ENCODE results near the gene TSPAN11.
"Not testable (repeated sequence)": the region's sequence is repeated elsewhere in the genome, so short reads cannot be mapped to it uniquely, and the experiment has no call there.

Gene TSPAN11

GRCh38 chr12:31006416-31007152 lies 80.0 kb downstream of the TSPAN11 start:
- Histone ChIP-seq H3K27ac (ENCODE audit: low read depth in 2 of 2, low read length in 2 of 2) (no peak overlapping the region), H3K9me3 (ENCODE audit: control insufficient read depth in 2 of 2, low read length in 2 of 2) (no peaks in the 10 kb centered on the region), H3K27me3 (ENCODE audit: control insufficient read depth in 2 of 2, insufficient read depth in 2 of 2, low read length in 2 of 2) (no peaks in the 10 kb centered on the region), H3K36me3 (ENCODE audit: control insufficient read depth in 2 of 2, insufficient read depth in 2 of 2, low read length in 2 of 2) (no peaks in the 10 kb centered on the region), H3K9ac (ENCODE audit: low read depth in 1 of 2, low read length in 2 of 2) (no peak overlapping the region), H3K4me1 (ENCODE audit: control insufficient read depth in 2 of 2, insufficient read depth in 2 of 2, low read length in 2 of 2) (no peaks in the 10 kb centered on the region), H3K4me3 (ENCODE audit: low read length in 2 of 2) (no peak overlapping the region)

- no peak overlapping the region for H3K4me3 ChIP-seq (ENCODE audit: low read length in 2 of 2)
- no peaks in the 10 kb centered on the region for H3K9me3 ChIP-seq (ENCODE audit: control insufficient read depth in 2 of 2, low read length in 2 of 2)
- H3K27me3 ChIP-seq (ENCODE audit: control insufficient read depth in 2 of 2, insufficient read depth in 2 of 2, low read length in 2 of 2) = no peaks in the 10 kb centered on the region
- no peak overlapping the region for H3K9ac ChIP-seq (ENCODE audit: low read depth in 1 of 2, low read length in 2 of 2)
- no peaks in the 10 kb centered on the region for H3K4me1 ChIP-seq (ENCODE audit: control insufficient read depth in 2 of 2, insufficient read depth in 2 of 2, low read length in 2 of 2)
- H3K27ac ChIP-seq (ENCODE audit: low read depth in 2 of 2, low read length in 2 of 2) = no peak overlapping the region
- H3K36me3 ChIP-seq (ENCODE audit: control insufficient read depth in 2 of 2, insufficient read depth in 2 of 2, low read length in 2 of 2) = no peaks in the 10 kb centered on the region
These were observed 80.6 kb downstream of the TSPAN11 start for GRCh38 chr12:31007153-31007495.

- no peaks in the 10 kb centered on the region for H3K36me3 ChIP-seq (ENCODE audit: control insufficient read depth in 2 of 2, insufficient read depth in 2 of 2, low read length in 2 of 2)
- no peak overlapping the region for H3K9ac ChIP-seq (ENCODE audit: low read depth in 1 of 2, low read length in 2 of 2)
- no peak overlapping the region for H3K27ac ChIP-seq (ENCODE audit: low read depth in 2 of 2, low read length in 2 of 2)
- H3K4me3 ChIP-seq (ENCODE audit: low read length in 2 of 2) = no peak overlapping the region
- H3K27me3 ChIP-seq (ENCODE audit: control insufficient read depth in 2 of 2, insufficient read depth in 2 of 2, low read length in 2 of 2) = no peaks in the 10 kb centered on the region
- H3K9me3 ChIP-seq (ENCODE audit: control insufficient read depth in 2 of 2, low read length in 2 of 2) = no peaks in the 10 kb centered on the region
- H3K4me1 ChIP-seq (ENCODE audit: control insufficient read depth in 2 of 2, insufficient read depth in 2 of 2, low read length in 2 of 2) = no peaks in the 10 kb centered on the region
These were observed 81.2 kb downstream of the TSPAN11 start for GRCh38 chr12:31007636-31008175.

GRCh38 chr12:31008241-31008761 lies 81.8 kb downstream of the TSPAN11 start:
- Histone ChIP-seq H3K27me3 (ENCODE audit: control insufficient read depth in 2 of 2, insufficient read depth in 2 of 2, low read length in 2 of 2) (no peaks in the 10 kb centered on the region), H3K4me1 (ENCODE audit: control insufficient read depth in 2 of 2, insufficient read depth in 2 of 2, low read length in 2 of 2) (no peaks in the 10 kb centered on the region), H3K27ac (ENCODE audit: low read depth in 2 of 2, low read length in 2 of 2) (no peak overlapping the region), H3K4me3 (ENCODE audit: low read length in 2 of 2) (no peak overlapping the region), H3K36me3 (ENCODE audit: control insufficient read depth in 2 of 2, insufficient read depth in 2 of 2, low read length in 2 of 2) (no peaks in the 10 kb centered on the region), H3K9ac (ENCODE audit: low read depth in 1 of 2, low read length in 2 of 2) (no peak overlapping the region), H3K9me3 (ENCODE audit: control insufficient read depth in 2 of 2, low read length in 2 of 2) (no peaks in the 10 kb centered on the region)

GRCh38 chr12:31008961-31009840 lies 82.7 kb downstream of the TSPAN11 start:
- Histone ChIP-seq H3K9me3 (ENCODE audit: control insufficient read depth in 2 of 2, low read length in 2 of 2) (no peaks in the 10 kb centered on the region), H3K4me1 (ENCODE audit: control insufficient read depth in 2 of 2, insufficient read depth in 2 of 2, low read length in 2 of 2) (no peaks in the 10 kb centered on the region), H3K9ac (ENCODE audit: low read depth in 1 of 2, low read length in 2 of 2) (no peak overlapping the region), H3K36me3 (ENCODE audit: control insufficient read depth in 2 of 2, insufficient read depth in 2 of 2, low read length in 2 of 2) (no peaks in the 10 kb centered on the region), H3K27ac (ENCODE audit: low read depth in 2 of 2, low read length in 2 of 2) (no peak overlapping the region), H3K4me3 (ENCODE audit: low read length in 2 of 2) (no peak overlapping the region), H3K27me3 (ENCODE audit: control insufficient read depth in 2 of 2, insufficient read depth in 2 of 2, low read length in 2 of 2) (no peaks in the 10 kb centered on the region)

- no peaks in the 10 kb centered on the region for H3K36me3 ChIP-seq (ENCODE audit: control insufficient read depth in 2 of 2, insufficient read depth in 2 of 2, low read length in 2 of 2)
- no peak overlapping the region for H3K4me3 ChIP-seq (ENCODE audit: low read length in 2 of 2)
- no peaks in the 10 kb centered on the region for H3K4me1 ChIP-seq (ENCODE audit: control insufficient read depth in 2 of 2, insufficient read depth in 2 of 2, low read length in 2 of 2)
- no peak overlapping the region for H3K9ac ChIP-seq (ENCODE audit: low read depth in 1 of 2, low read length in 2 of 2)
- no peaks in the 10 kb centered on the region for H3K27me3 ChIP-seq (ENCODE audit: control insufficient read depth in 2 of 2, insufficient read depth in 2 of 2, low read length in 2 of 2)
- H3K9me3 ChIP-seq (ENCODE audit: control insufficient read depth in 2 of 2, low read length in 2 of 2) = no peaks in the 10 kb centered on the region
- H3K27ac ChIP-seq (ENCODE audit: low read depth in 2 of 2, low read length in 2 of 2) = no peak overlapping the region
These were observed 83.4 kb downstream of the TSPAN11 start for GRCh38 chr12:31009976-31010375.

- H3K4me1 ChIP-seq (ENCODE audit: control insufficient read depth in 2 of 2, insufficient read depth in 2 of 2, low read length in 2 of 2) = no peaks in the 10 kb centered on the region
- H3K9me3 ChIP-seq (ENCODE audit: control insufficient read depth in 2 of 2, low read length in 2 of 2) = no peaks in the 10 kb centered on the region
- no peaks in the 10 kb centered on the region for H3K36me3 ChIP-seq (ENCODE audit: control insufficient read depth in 2 of 2, insufficient read depth in 2 of 2, low read length in 2 of 2)
- H3K27me3 ChIP-seq (ENCODE audit: control insufficient read depth in 2 of 2, insufficient read depth in 2 of 2, low read length in 2 of 2) = no peaks in the 10 kb centered on the region
- no peak overlapping the region for H3K4me3 ChIP-seq (ENCODE audit: low read length in 2 of 2)
- H3K27ac ChIP-seq (ENCODE audit: low read depth in 2 of 2, low read length in 2 of 2) = no peak overlapping the region
- H3K9ac ChIP-seq (ENCODE audit: low read depth in 1 of 2, low read length in 2 of 2) = no peak overlapping the region
These were observed 84.8 kb downstream of the TSPAN11 start for GRCh38 chr12:31011336-31011735.

- H3K36me3 ChIP-seq (ENCODE audit: control insufficient read depth in 2 of 2, insufficient read depth in 2 of 2, low read length in 2 of 2) = no peaks in the 10 kb centered on the region
- no peaks in the 10 kb centered on the region for H3K27me3 ChIP-seq (ENCODE audit: control insufficient read depth in 2 of 2, insufficient read depth in 2 of 2, low read length in 2 of 2)
- no peak overlapping the region for H3K27ac ChIP-seq (ENCODE audit: low read depth in 2 of 2, low read length in 2 of 2)
- no peak overlapping the region for H3K9ac ChIP-seq (ENCODE audit: low read depth in 1 of 2, low read length in 2 of 2)
- H3K4me3 ChIP-seq (ENCODE audit: low read length in 2 of 2) = no peak overlapping the region
- no peaks in the 10 kb centered on the region for H3K9me3 ChIP-seq (ENCODE audit: control insufficient read depth in 2 of 2, low read length in 2 of 2)
- H3K4me1 ChIP-seq (ENCODE audit: control insufficient read depth in 2 of 2, insufficient read depth in 2 of 2, low read length in 2 of 2) = no peaks in the 10 kb centered on the region
These were observed 85.4 kb downstream of the TSPAN11 start for GRCh38 chr12:31011746-31012566.

- not testable (repeated sequence) for H3K9ac ChIP-seq (ENCODE audit: low read depth in 1 of 2, low read length in 2 of 2); H3K36me3 ChIP-seq (ENCODE audit: control insufficient read depth in 2 of 2, insufficient read depth in 2 of 2, low read length in 2 of 2); H3K27me3 ChIP-seq (ENCODE audit: control insufficient read depth in 2 of 2, insufficient read depth in 2 of 2, low read length in 2 of 2); H3K27ac ChIP-seq (ENCODE audit: low read depth in 2 of 2, low read length in 2 of 2); H3K4me3 ChIP-seq (ENCODE audit: low read length in 2 of 2); H3K9me3 ChIP-seq (ENCODE audit: control insufficient read depth in 2 of 2, low read length in 2 of 2); H3K4me1 ChIP-seq (ENCODE audit: control insufficient read depth in 2 of 2, insufficient read depth in 2 of 2, low read length in 2 of 2)
These were observed 86.0 kb downstream of the TSPAN11 start for GRCh38 chr12:31012567-31012891.
